Umbilical cord (tissue), 2 donors: ENCODE results near the gene EFNA2. TPM values are rescaled to one million over a fixed set of nuclear protein-coding genes. Genes with fewer than 3 reads are reported as not detected.

Source experiments
- DNase-seq: peaks from one replicate; pipeline ENCODE4 v3.0.0-alpha.2; 2015; ENCODE audit warnings: low spot score
- total RNA-seq: library from RNA; depleted of rRNA; stranded (reverse); fragments of >200 nt; gene quantifications from one replicate; pipeline ENCODE4 v1.2.3, GENCODE V29; 2014; ENCODE audit warnings: low replicate concordance; ENCODE audit not compliant: insufficient read depth

EFNA2 gene
- total RNA-seq, 1 donor from 2014 or later, result not detected

- peak; percentile 88 for DNase-seq
These were observed 36.8 kb upstream of the EFNA2 start for GRCh38 chr19:1248786-1249297.

- peak; percentile 96 for DNase-seq
These were observed 36.2 kb upstream of the EFNA2 start for GRCh38 chr19:1249298-1249989.

- DNase-seq, result no peak
These were observed 35.7 kb upstream of the EFNA2 start for GRCh38 chr19:1249990-1250436.

- peak; percentile 79 for DNase-seq
These were observed 35.0 kb upstream of the EFNA2 start for GRCh38 chr19:1250437-1251260.

GRCh38 chr19:1251330-1252220 is 34.1 kb upstream of the EFNA2 start:
- DNase-seq, result peak; percentile 85

- peak; percentile 90 for DNase-seq
These were observed 33.4 kb upstream of the EFNA2 start for GRCh38 chr19:1252221-1252820.

DNA sequence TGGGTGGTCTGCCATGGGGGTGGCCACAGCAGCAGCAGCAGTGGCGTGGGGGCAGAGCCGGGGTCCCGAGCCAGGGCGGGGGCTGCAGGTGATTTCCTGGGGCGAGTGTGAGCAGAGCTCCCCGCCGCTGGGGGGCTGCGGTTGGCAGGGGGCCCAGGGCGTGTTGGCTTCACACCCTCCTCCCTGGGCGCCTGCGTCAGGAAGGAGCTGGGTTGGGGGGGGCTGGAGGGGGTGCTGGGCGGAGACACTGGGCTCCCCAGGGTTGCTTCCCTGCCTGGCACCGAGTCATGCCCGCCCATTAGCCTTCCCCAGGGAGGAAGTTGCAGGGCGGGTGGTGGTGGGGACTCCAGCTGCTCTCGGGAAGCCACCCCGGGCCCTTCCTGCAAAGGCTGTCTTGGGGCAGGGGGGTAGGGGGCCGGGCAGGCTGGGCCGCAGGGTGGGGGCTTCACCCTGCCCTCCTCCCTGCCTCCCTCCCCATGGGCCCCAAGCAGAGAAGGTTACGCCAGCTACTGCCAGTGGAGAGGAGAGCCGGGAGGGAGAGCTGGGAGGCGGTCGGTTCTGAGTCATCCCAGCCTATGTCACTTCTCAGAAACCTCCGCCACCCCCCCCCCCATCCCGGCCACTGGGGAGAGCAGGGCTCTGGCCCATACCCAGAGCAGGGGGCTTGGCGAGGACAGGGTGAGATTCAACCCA is 32.7 kb upstream of the EFNA2 start:
- peak; percentile 97 for DNase-seq

DNA sequence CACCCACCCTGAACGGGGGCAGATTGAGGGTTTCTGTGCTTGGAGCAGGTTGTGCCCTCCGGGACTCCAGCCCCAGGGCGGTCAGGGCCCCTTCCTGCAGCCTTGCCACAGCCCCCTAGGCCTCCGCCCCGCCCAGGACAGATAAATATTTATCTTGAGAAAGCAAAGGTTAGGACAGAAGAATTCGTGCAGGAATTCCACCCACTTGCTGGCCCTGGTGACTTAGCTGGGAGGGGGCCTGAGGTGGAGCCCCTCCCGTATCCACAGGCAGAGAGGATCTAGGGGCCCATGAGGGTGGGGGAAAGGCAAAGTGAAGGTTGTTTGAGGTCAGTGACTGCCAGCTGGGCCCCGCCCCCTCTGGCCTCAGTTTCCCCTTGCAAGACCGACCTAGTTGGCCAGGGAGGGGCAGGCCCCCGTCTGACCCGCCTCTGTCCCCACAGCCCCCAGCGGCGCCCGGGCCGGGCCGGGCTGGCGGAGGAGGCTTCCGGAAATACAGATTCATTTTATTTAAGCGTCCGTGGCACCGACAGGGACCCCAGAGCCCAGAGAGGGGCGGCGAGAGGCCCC is 32.1 kb upstream of the EFNA2 start:
- peak; percentile 87 for DNase-seq

GRCh38 chr19:1254081-1254527 is 31.6 kb upstream of the EFNA2 start:
- DNase-seq, result no peak

- DNase-seq, result no peak
These were observed 31.0 kb upstream of the EFNA2 start for GRCh38 chr19:1254530-1255185.

DNA sequence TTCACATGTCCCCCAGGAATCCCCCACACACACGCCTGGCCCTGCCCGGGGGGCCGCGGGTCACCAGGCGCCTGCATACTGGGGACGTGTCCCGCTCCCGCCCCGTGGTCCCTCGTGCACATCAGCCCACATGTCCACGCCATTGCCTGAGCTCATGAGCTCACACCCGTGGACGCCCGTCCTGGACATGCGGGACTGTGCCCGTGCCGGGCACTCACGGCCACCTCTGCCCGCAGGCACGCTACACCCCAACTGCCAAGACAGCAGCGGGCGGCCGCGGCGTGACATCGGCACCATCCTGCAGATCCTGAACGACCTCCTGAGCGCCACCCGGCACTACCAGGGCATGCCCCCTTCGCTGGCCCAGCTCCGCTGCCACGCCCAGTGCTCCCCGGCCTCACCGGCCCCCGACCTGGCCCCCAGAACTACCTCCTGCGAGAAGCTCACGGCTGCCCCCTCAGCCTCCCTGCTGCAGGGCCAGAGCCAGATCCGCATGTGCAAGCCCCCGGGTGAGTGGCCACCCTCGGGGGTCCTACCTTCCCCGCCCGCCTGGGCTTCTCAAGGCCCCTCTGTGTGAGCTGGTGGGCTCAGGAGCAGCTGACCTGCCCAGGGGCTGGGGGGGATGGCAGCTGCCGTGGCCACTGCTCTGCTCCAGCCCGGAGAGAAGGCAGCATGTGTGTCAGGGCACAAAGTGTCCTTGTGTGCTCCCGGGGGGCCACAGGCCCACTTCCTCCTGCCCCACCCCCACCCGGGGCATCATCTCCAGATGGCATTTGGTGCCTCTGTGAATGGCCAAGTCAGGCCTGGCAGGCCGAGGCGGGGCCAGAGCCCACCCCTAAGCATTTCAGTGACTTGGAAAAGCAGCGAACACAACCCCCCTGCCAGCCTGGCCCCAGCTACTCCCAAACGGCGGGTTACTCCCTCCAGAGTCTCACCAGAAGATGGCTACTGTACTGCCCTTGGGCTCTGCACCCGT is 30.2 kb upstream of the EFNA2 start:
- no peak for DNase-seq

DNA sequence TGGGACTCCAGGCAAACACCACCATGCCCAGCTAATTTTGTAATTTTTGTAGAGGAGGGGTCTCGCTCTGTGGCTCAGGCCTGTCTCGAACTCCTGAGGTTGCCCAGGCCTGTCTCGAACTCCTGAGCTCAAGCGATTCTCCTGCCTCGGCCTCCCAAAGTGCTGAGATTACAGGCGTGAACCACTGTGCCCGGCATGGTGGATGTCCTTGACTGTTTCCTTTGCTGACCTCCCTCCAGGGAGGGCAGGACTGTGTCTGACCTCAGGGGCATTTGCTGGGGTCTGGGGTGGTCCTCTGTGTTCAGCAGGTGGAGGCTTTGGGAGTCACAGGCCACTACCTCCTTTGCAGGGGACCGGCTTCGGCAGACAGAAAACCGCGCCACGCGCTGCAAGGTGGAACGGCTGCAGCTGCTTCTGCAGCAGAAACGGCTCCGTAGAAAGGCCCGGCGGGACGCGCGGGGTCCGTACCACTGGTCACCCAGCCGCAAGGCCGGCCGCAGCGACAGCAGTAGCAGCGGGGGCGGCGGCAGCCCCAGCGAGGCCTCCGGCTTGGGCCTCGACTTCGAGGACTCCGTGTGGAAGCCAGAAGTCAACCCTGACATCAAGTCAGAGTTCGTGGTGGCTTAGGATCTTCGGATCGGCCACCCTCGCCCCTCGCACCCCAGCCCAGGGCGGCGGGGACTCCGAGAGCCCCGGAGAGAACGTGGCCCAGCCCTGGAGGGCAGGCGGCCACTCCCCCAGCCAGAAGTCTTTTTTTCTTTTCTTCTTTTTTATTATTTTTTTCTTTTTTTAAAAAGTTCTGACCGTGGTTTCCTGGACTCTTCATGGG is 28.8 kb upstream of the EFNA2 start:
- no peak for DNase-seq

GRCh38 chr19:1257475-1258162 is 28.1 kb upstream of the EFNA2 start:
- no peak for DNase-seq

GRCh38 chr19:1258163-1258492 is 27.5 kb upstream of the EFNA2 start:
- no peak for DNase-seq

DNA sequence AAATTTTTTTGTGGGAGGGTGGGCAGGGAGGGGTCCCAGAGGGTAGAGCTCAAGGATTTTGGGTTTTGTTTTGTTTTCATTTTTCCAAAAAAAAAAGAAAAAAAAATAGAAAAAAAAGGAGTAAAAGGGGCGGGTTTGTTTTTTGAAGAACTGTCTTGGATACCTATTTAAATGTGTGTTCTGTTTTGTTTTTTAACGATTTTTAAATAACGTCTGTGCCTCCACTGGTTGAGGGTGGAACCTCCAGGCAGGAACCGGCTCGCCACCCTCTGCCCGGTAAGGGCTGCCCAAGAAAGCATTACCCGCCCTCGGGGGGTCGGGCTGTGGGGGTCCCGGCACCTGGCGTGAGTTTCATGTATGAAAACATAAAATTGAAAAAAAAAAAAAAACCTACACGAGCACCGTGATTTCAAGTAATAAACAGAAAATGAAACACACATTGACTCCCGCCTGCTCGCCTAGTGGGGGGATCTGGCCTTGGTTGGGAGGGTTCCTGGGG is 26.9 kb upstream of the EFNA2 start:
- no peak for DNase-seq

GRCh38 chr19:1259206-1259875 is 26.3 kb upstream of the EFNA2 start:
- no peak for DNase-seq
